SKM-1 treated with dmso at 0.1 percent for 144 hours (cell line): Measurements from ENCODE around the gene RPL7A.
"Not testable (repeated sequence)": the region's sequence is repeated elsewhere in the genome, so short reads cannot be mapped to it uniquely, and the experiment has no call there.

ENCODE experiments used
- DNase-seq: peaks from one replicate; lab custom pipeline; 2025; ENCODE audit not compliant: unreplicated experiment; lab: John Stamatoyannopoulos, UW

Gene RPL7A

DNA sequence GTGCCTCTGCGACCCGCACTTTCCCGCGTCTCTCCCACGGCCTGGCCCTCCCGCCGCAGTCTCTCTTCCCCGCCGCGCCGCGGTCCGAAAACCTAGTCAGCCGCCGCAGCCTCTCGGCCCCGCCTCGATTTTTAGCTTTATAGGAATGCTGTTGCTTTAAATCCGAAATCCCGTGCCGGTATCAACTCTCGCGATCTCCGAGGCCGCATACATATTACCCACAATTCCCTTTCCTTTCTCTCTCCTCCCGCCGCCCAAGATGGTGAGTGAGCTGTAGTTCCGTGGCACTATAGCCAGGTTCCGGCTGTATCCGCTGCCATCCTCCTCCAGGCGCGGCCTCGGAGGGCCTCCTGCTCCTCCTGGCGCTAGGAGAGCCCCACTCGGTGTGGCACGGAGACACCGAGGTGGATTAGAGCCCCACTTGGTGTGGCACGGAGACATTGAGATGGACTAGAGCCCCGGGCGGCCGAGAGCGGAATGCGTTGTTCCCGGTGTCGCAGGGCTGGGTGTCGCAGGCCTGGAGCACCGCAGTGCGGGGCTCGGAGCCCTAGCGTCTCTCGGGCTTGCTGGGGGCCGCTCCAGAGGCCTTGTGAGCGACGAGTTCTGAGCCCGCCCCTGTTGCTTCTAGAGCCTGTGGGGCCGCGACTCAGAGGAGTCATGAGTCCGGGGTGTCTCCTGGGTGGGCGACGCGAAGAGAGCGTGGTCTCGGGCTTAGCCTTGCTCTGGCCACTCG is at the start of gene RPL7A, which contains the start of gene MED22:
RPL7A (plus strand) TSS at position 234 of the 733 bp plus-strand sequence; CDS start at position 260, 26 bp downstream.
MED22 (minus strand) TSS at position 147 of the 733 bp plus-strand sequence. CDS start 1,469 bp downstream, outside the sequence.
- DNase-seq: peak; percentile 94

DNA sequence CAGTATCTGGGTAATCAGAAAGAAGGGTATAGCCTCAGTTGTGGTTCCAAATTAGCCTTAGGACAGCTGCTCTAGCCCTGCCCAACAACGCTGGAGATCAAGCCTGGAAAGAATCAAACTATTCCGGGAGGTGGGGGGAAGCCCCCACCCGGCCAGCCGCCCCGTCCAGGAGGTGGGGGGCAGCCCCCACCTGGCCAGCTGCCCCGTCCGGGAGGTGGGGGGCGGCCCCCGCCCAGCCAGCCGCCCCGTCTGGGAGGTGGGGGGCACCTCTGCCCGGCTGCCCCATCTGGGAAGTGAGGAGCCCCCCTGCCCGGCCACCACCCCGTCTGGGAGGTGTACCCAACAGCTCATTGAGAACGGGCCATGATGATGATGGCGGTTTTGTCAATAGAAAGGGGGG is 48.0 kb upstream of the RPL7A start:
- DNase-seq: not testable (repeated sequence)

DNA sequence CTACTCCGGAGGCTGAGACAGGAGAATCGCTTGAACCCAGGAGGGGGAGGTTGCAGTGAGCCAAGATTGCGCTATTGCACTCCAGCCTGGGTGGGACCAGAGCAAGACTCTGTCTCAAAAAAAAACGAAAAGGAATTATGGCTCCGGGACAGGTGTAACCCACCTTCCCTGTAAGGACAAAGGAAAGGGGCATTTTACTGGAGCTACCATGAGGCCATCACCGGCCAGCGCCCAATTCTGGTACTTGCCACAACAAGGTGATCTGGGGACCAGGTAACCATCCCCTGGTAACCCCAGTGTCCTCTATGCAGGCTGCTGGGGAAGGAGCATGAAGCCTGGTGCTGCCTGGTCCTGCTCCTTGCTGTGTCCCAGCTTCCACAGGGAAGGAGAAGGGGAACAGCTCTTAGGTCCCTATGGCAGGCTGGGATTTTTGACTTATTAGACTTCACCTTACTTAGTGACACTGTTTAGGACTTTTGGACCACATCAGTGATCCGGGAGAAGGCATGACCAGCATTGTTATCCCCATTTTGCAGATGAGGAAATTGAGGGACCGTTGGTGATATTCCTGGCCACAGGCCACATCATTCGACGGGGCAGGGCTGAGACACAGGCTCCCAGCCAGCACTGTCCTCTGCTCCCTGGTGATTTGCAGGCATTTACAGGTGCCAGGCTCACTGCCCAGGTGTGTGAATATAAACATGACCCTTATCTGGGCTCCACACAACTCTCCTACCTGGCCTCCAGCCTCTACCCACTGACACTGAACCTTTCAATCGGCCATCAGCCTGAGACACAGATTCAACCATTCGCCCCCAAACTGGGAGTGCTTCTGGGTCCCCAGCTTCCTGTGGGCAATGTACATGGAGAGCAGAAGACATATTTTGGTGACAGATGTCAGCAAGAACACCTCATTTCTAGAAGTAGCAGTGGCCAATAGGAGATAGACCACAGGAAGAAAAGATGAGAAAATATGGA is 46.5 kb upstream of the RPL7A start:
- no peak for DNase-seq

DNA sequence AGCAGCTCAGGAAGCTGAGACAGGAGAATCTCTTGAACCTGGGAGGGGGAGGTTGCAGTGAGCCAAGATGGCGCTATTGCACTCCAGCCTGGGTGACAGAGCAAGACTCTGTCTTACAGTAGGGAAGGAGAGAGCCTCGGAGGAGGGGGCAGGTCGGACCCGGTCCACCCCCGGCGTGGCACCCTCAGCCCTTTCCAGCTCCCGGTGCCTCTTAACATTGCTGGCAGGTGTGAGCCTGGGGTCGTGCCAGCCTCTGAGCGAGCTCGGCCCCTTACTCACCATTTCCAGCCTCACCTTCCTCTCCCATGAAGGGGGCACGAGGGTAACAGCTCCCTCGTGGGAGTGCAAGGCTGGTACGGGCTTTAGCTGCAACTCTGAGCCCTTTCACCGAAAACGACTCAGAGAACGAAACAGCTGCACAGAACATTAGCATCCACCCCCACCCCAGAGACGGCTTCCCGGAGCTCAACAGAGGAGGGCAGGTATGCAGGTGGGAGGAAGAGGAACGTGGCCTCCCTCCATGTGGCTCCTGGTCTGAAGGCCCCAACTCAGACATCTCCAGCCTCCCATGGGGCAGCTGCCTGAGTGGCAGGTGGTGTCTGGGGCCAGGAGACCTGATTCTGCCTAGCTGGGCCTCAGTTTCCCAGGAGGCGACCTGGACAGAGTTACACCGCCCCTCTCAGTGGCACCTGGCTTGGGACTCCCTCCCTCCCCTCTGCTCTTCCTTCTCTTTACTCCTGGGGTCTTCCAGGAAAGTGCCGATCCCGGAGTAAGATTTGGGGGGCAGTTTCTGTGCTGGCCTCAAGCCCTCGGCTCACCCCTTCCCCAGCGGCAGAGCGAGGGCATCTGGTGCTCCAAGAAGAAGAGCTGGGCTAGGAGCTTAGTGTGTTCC is 44.5 kb upstream of the RPL7A start:
- DNase-seq: no peak

DNA sequence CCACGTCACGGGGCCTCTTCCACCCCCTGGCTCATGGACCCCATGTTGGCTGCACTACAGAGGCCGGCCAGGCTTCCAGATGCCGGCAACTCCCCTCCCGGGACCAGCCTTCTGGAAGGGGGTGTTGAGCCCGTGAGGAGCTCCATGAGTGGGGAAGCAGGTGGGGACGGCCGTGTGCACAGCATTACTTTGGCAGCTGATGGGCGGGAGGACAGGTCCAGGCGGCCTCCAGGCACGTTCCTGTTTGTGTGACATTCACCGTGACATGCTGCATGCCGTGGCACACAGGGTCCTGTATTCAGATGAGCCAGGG is 43.9 kb upstream of the RPL7A start:
- no peak for DNase-seq

DNA sequence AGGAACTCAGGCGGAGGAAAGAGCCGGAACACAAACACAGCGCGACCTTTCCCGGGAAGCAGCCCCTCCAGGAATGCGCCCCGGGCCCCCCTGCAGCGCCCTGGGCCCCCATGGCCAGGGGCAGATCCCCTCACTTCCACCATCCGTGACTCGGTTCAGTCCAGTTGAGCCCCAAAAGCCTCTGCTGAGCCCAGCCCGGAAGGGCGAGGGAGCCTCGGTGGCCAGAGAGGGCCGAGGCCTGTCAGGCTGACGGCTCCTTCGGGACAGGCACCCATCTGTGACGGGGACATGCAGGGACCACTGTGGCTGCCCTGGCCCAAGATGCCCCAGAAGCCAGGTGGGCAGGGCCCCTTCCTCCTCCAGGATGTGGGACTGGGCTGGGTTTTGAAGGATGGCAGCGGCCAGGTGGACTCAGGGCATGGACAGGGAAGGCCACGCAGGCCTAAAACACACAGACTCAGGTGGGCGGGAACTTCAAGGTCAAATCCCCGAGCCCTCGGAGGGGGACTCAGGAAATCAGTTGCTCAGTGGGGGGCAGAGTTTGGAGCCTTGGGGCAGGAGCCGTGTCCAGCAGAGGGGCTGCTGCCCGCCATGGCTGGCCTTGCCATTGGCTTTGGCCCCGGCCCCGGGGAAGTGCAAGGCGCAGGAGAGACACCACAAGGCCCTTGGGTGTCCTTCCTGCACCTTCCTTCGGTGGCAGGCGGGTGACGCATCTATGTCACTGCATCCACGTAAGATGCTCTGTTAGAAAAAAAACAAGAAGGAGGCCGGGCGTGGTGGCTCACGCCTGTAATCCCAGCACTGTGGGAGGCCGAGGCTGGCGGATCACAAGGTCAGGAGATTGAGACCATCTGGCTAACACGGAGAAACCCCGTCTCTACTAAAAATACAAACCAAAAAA is 43.3 kb upstream of the RPL7A start:
- DNase-seq: no peak

DNA sequence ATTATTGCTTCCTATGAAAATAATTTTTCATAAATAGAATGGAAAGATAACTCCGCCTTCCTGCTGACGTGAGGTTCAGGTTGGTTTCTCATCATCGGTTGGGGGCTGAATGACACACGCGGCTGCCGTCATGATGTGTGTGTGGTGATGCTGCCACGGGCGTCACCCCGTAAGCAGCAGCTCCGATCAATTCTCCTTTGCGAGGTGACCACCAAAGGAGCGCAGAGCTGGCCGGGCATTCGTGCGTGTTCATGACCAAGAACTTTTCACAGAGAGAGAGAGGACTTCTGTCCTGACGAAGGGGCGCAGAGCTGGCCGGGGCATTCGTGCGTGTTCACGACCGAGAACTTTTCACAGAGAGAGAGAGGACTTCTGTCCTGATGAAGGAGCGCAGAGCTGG is 42.3 kb upstream of the RPL7A start:
- no peak for DNase-seq

DNA sequence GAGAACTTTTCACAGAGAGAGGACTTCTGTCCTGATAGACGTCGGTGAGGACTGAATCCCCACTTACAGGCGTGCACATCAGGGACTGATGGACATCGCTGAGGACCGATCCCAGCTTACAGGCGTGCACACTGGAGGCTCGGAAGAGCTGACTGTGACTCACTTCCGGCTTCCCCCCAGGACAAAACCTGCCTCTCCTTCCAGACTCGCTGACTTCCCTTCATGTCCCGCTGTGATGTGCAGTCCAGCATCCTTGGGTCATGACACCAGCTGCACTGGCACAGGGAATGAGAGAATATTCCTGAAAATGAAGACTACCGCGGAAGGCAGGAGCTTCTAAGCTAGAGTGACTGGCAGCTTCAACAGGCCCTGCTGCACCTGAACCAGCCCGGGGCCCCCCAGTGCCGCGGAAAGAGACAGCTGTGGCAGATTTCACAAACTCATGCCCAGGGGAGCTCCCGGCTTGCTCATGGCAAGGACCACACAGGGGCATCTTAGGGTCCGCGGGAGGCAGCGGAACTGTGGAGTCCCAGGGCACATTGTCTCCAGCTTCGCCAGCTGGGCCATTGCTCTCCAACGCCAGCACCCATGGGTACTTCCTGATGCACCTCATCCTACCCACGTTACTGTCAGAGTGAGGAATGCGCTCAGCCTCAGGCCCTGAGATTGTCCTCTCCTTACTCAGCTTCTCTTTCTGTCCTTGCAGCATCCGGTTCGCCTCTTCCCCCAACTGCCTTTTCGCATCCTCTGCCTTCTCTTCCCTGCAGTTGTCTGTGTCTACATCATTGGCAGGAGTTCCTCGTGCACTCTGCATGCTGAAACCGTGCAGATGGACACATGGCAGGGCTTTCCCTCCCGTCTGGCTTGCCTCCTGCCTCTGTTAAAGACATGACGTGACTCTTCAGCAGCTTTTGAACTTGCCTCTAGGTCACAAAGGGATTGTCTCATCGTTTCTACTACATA is 41.5 kb upstream of the RPL7A start:
- DNase-seq: no peak

DNA sequence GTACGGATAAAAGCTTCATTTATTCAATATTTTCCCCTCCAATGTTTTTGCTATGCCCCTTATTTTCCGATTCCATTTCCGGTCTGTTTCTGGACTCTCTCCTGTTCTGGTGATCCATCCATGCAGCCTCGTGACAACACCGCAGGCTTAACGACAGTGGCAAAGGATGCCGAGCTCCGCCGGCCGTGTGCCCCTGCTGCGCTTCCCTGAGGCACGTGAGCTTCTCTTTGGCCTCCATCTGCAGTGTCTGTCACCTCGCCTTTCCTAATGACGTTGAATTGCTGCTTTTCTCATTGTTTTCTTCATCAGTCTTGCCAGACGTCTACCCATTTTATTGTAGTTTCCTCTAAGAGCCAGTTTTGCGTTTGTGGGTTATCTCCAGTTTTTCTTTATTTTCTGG is 40.7 kb upstream of the RPL7A start:
- no peak for DNase-seq

DNA sequence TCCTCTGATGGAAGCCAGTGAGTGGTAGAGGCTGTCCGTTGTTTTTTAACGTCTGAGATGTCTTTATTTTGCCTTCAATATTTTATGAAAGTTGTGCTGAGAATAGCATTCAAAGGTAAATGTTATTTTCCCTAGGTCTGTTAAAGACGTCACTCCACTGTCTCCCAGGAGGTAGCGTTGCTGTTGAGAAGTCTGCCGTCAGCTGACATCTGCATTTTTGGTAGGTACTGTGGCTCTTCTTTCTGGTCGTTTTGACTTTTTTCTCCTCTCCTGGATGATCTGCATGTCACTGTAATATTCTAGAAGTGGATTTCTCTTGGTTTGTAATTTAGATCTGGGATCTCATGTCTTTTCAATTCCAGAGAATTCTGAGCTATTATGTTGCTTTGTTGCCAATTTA is 38.4 kb upstream of the RPL7A start:
- no peak for DNase-seq

DNA sequence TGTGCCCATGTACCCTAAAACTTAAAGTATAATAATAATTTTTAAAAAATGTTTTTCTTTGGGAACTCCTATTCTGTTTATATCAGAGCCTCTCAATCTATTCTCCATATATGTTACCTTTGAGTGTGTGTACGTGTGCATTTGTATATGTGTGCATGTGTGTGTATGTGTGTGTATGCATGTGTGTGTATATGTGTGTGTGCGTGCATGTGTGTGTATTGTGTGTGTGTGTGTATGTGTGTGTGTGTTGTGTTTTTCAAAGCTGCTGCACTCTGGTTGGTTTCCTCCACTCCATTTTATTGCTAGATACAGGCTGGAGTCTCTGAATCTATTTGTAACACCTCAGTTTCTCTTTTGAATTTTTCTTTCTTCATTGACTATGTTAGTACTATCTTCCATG is 32.0 kb upstream of the RPL7A start:
- DNase-seq: no peak

DNA sequence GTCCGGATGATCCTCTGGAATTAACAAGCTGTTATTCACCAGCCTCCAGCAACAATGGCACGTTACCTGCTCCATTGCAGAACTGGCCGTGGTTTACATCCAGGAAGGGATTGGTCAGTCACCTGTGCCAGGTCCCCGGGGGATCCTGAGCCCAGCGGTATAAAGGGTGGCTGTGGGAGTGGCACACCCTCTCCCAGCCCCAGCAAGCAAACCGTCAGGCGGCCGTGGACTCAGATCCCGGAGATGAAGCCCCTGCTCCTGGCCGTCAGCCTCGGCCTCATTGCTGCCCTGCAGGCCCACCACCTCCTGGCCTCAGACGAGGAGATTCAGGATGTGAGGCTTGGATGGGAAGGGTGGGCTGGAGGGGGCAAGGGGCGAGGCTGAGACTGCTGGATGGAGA is 30.5 kb upstream of the RPL7A start:
- not testable (repeated sequence) for DNase-seq

DNA sequence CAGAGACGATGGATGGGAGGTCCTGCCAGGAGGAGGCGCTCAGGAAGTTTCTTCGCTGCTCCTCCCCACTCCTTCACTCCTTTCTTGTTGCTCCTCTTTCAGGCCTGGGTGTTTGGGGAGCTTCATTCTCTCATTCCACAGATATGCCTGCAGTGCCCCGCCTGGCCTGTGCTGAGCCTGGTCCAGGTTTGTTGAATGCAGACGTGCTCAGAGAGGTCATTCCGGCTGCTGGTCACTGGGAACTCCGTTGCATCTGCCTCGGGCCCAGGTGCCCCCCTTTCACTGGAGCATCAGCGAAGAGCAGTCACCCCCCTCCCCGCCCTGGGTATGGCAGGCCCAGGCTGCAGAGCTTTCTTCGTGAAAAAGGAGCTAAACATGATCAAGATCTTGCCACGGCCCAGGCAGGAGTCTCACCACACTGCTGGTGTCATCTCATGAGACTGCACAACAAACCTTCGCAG is 27.6 kb upstream of the RPL7A start:
- no peak for DNase-seq

DNA sequence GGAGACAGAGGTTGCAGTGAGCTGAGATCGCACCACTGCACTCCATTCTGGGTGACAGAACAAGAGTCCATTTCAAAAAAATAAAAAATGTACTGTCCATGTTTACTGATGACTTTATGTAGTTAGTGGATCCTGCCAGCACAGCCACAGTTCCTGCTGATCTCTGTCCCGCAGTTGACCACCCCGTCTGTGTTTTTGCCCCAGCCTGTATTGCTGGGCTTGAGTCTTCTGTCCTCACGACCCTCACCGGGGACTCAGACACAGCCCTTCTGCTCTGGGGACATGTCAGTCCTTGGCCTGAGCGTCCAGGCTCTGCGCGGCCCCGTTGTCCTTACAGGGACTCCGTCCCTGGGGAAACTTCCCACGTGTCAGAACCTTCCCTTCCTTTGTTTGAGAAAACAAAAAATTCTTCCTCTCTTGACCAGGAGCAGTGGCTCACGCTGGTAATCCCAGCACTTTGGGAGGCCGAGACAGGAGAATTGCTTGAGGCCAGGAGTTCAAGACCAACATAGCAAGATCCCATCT is 26.5 kb upstream of the RPL7A start:
- DNase-seq: no peak

DNA sequence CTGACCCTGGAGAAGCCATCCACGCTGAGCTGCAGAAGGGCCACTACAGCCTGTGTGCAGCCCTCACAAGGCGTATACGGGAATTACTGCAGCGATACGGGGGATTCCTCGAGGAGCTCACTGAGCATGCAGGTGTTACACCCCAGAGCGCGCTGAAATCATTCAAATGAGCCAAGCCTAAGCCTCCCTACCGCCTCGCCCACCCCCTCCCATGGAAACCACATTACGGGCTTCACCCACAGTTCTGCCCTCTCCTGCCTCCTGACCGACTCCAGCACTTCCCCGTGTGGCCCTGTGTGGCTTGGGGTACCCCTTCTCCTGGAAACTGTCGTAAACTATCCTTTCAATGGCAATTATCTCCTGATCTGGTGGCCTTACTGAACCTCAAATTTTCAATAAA is 25.3 kb upstream of the RPL7A start:
- no peak for DNase-seq

DNA sequence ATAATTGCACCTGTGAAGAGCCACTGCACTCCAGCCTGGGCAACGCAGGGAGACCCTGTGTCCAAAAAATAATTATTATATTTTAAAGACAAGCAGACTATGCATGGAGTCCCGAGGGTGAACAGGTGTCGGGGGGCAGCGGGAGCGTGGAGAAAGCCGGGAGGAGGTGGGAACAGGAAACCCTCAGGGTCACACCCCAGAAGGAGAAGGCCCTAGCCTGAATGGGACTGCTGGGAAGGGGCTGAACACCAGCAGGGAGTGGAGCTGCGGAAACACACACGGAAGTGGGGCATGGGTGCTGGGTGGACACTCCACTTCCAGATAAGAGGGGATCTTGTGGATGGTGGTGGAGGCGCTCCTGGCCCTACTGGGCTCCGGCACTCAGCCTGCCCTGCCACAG is 24.8 kb upstream of the RPL7A start:
- DNase-seq: no peak

DNA sequence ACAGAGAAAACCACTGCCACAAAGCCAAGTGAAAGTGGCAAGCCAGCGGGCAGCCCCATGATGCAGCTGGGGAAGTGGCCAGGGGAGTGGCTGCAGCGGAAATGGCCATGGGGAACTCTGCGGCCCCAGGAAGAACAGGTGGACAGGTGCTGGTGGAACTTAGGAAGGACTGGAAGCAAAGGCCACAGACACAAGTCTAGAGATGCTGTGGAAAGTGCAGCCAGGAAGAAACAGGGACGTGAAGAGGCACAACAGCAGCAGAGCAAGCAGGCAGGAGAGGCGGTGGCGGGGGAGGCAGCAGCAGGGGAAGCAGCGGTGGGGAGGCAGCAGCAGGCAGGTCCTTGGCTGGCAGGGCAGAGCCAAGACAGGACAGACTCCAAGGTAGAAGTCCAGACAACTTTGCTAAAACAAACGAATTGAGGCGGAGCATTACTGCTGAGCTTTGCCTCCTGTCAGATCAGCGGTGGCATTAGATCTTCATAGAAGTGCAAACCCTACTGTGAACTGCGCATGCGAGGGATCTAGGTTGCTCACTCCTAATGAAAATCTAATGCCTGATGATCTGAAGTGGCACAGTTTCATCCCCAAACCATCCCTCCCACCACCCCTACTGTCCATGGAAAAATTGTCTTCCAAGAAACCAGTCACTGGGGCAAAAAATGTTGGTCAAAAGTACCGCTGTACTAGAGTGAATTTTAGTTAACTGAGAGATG is 23.9 kb upstream of the RPL7A start:
- no peak for DNase-seq

DNA sequence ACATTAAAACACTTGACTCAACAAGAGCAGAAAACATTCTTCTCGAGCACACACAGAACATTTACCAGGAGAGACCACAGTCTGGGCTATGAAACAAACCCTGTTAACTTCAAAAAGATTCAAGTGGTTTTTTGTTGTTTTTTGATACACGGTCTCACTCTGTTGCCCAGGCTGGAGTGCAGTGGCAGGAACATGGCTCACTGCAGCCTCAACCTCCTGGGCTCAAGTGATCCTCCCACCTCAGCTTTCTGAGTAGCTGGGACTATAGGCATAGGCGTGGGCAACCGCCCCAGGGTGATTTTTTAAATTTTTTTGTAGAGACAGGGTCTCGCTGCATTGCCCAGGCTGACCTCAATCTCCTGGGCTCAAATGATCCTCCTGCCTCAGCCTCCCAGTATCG is 21.0 kb upstream of the RPL7A start:
- DNase-seq: not testable (repeated sequence)
